Measurements from ENCODE around the gene TCF7L1. TPM values are rescaled to one million over a fixed set of nuclear protein-coding genes. Genes with fewer than 3 reads are reported as not detected.

Gene TCF7L1
- polyA plus RNA-seq, 1 donor (not counting 4 experiments of a cell fraction or from before 2014, with no cell fraction given), result 1.0 TPM

DNA sequence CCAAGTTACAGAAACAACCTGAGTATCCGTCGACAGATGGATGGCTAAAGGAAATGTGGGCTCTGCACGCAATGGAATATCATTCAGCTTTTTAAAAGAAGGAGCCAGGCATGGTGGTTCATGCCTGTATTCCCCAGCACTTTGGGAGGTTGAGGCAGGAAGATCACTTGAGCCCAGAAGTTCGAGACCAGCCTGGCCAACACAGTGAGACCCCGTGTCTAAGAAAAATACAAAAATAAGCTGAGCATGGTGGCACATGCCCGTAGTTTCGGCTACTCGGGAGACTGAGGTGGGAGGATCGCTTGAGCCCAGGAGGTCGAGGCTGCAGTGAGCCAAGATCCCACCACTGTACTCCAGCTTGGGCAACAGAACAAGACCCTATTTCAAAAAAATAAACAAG lies 34.3 kb downstream of the TCF7L1 start:
- Histone ChIP-seq H3K27me3 (ENCODE audit: control insufficient read depth, extremely low read depth, insufficient read depth, low read length) (no peaks in the 10 kb centered on the region), H4K20me1 (ENCODE audit: control insufficient read depth, extremely low read depth, insufficient read depth, low read length) (no peaks in the 10 kb centered on the region), H3K4me1 (ENCODE audit: control insufficient read depth, extremely low read depth, insufficient read depth, low read length) (no peaks in the 10 kb centered on the region), H2AFZ (ENCODE audit: control insufficient read depth, low read length) (no peak overlapping the region), H3K9ac (ENCODE audit: control insufficient read depth, extremely low read depth, insufficient read depth, low read length) (no peak overlapping the region), H3K9me3 (ENCODE audit: control insufficient read depth, low read depth, low read length) (no peaks in the 10 kb centered on the region), H3K27ac (ENCODE audit: control insufficient read depth, insufficient read depth, low read length) (no peak overlapping the region), H3K9me1 (ENCODE audit: control insufficient read depth, extremely low read depth, insufficient read depth, low read length) (no peaks in the 10 kb centered on the region), H3K4me3 (ENCODE audit: control insufficient read depth in 2 of 3, extremely low read depth in 1 of 3, insufficient read depth in 2 of 3, low read depth in 1 of 3, low read length in 3 of 3) (no peak overlapping the region), H3K79me2 (ENCODE audit: control insufficient read depth, insufficient read depth, low read length) (no peaks in the 10 kb centered on the region), H3K36me3 (ENCODE audit: control insufficient read depth in 2 of 2, extremely low read depth in 1 of 2, insufficient read depth in 2 of 2, low read length in 2 of 2) (no peaks in the 10 kb centered on the region), H3K4me2 (ENCODE audit: control insufficient read depth, extremely low read depth, insufficient read depth, low read depth, low read length) (no peak overlapping the region)
- no peak for FAIRE-seq
- dilution Hi-C loops (cut with MboI; ENCODE audit: extremely low pct_ligation_motif_present, low sequenced_read_pairs), result no loop called here
- TF ChIP-seq, protein P1, sequence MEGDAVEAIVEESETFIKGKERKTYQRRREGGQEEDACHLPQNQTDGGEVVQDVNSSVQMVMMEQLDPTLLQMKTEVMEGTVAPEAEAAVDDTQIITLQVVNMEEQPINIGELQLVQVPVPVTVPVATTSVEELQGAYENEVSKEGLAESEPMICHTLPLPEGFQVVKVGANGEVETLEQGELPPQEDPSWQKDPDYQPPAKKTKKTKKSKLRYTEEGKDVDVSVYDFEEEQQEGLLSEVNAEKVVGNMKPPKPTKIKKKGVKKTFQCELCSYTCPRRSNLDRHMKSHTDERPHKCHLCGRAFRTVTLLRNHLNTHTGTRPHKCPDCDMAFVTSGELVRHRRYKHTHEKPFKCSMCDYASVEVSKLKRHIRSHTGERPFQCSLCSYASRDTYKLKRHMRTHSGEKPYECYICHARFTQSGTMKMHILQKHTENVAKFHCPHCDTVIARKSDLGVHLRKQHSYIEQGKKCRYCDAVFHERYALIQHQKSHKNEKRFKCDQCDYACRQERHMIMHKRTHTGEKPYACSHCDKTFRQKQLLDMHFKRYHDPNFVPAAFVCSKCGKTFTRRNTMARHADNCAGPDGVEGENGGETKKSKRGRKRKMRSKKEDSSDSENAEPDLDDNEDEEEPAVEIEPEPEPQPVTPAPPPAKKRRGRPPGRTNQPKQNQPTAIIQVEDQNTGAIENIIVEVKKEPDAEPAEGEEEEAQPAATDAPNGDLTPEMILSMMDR (optimal IDR thresholded peaks at IDR 0.05 in 1 of 3, IDR thresholded peaks at IDR 0.05 in 1 of 3, conservative IDR thresholded peaks at IDR 0.05 in 1 of 3; ENCODE audit: extremely low read depth in 1 of 3, insufficient read depth in 2 of 3, low read length in 3 of 3), result no peak
- no peak for TF ChIP-seq EZH2 (IDR thresholded peaks at IDR 0.05; ENCODE audit: low read length)
- DNase-seq (ENCODE audit: low read depth, low spot score), result no peak

DNA sequence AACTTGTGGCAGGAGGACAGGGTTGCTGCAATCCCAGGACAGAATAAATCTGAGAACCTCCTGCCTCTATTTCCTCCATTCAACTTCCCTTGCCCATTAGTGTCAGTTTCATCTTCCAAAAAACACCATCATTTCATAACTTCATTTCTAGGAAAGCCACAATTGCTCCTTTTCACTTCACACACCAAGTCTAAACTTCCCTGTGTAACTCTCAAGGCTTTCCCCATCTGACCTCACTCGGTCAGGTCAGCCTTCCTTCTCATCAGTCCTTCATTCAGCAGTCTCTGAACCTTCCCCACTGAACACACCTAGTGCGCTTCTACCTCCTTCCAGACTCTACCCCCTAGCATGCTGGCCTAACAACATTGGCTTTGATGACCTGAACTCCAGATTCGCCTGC lies 35.8 kb downstream of the TCF7L1 start:
- Histone ChIP-seq H3K9me1 (ENCODE audit: control insufficient read depth, extremely low read depth, insufficient read depth, low read length) (no peaks in the 10 kb centered on the region), H3K4me1 (ENCODE audit: control insufficient read depth, extremely low read depth, insufficient read depth, low read length) (no peaks in the 10 kb centered on the region), H3K36me3 (ENCODE audit: control insufficient read depth in 2 of 2, extremely low read depth in 1 of 2, insufficient read depth in 2 of 2, low read length in 2 of 2) (no peaks in the 10 kb centered on the region), H3K27me3 (ENCODE audit: control insufficient read depth, extremely low read depth, insufficient read depth, low read length) (no peaks in the 10 kb centered on the region), H3K9me3 (ENCODE audit: control insufficient read depth, low read depth, low read length) (no peaks in the 10 kb centered on the region), H3K9ac (ENCODE audit: control insufficient read depth, extremely low read depth, insufficient read depth, low read length) (no peak overlapping the region), H4K20me1 (ENCODE audit: control insufficient read depth, extremely low read depth, insufficient read depth, low read length) (no peaks in the 10 kb centered on the region), H2AFZ (ENCODE audit: control insufficient read depth, low read length) (no peak overlapping the region), H3K27ac (ENCODE audit: control insufficient read depth, insufficient read depth, low read length) (no peak overlapping the region), H3K4me2 (ENCODE audit: control insufficient read depth, extremely low read depth, insufficient read depth, low read depth, low read length) (no peak overlapping the region), H3K4me3 (ENCODE audit: control insufficient read depth in 2 of 3, extremely low read depth in 1 of 3, insufficient read depth in 2 of 3, low read depth in 1 of 3, low read length in 3 of 3) (no peak overlapping the region), H3K79me2 (ENCODE audit: control insufficient read depth, insufficient read depth, low read length) (no peaks in the 10 kb centered on the region)
- DNase-seq (ENCODE audit: low read depth, low spot score), result no peak
- dilution Hi-C loops (cut with MboI; ENCODE audit: extremely low pct_ligation_motif_present, low sequenced_read_pairs), result no loop called here
- TF ChIP-seq, protein P1 (optimal IDR thresholded peaks at IDR 0.05 in 1 of 3, IDR thresholded peaks at IDR 0.05 in 1 of 3, conservative IDR thresholded peaks at IDR 0.05 in 1 of 3; ENCODE audit: extremely low read depth in 1 of 3, insufficient read depth in 2 of 3, low read length in 3 of 3), result no peak
- TF ChIP-seq EZH2 (IDR thresholded peaks at IDR 0.05; ENCODE audit: low read length), result no peak
- FAIRE-seq, result no peak

Measured in keratinocyte (primary cell).